HEK293 (cell line): ENCODE results near the gene DNMT3A.

ENCODE experiments used
- EGR2 ChIP-seq: fragments of 450-650 bp; formaldehyde crosslinking; IDR thresholded peaks from 2 replicates; pipeline ENCODE4 v1.5.1; 2016; ENCODE audit warnings: low read depth, missing biosample characterization, missing genetic modification characterization
- INSM2 ChIP-seq: fragments of 450-650 bp; formaldehyde crosslinking; IDR thresholded peaks from 2 replicates; pipeline ENCODE4 v1.5.1; 2016; ENCODE audit warnings: missing biosample characterization, missing genetic modification characterization
- KLF17 ChIP-seq: fragments of 450-650 bp; formaldehyde crosslinking; IDR thresholded peaks from 2 replicates; pipeline ENCODE4 v1.5.1; 2016; ENCODE audit warnings: missing biosample characterization, missing genetic modification characterization
- PATZ1 ChIP-seq: fragments of 450-650 bp; formaldehyde crosslinking; IDR thresholded peaks from 2 replicates; pipeline ENCODE4 v1.5.1; 2016; ENCODE audit warnings: missing biosample characterization, missing genetic modification characterization
- PRDM2 ChIP-seq: fragments of 450-650 bp; formaldehyde crosslinking; IDR thresholded peaks from 2 replicates; pipeline ENCODE4 v1.5.1; 2016; ENCODE audit warnings: missing biosample characterization, missing genetic modification characterization, borderline replicate concordance
- SP3 ChIP-seq: fragments of 450-650 bp; formaldehyde crosslinking; IDR thresholded peaks from 2 replicates; pipeline ENCODE4 v1.5.1; 2016; ENCODE audit warnings: missing biosample characterization, missing genetic modification characterization
- YY2 ChIP-seq: fragments of 450-650 bp; formaldehyde crosslinking; IDR thresholded peaks from 2 replicates; pipeline ENCODE4 v1.5.1; 2016; ENCODE audit warnings: missing biosample characterization, missing genetic modification characterization
- ZBTB10 ChIP-seq: fragments of 450-650 bp; formaldehyde crosslinking; IDR thresholded peaks from 2 replicates; pipeline ENCODE4 v1.5.1; 2016; ENCODE audit warnings: missing biosample characterization, missing genetic modification characterization
- ZIC2 ChIP-seq: fragments of 450-650 bp; formaldehyde crosslinking; IDR thresholded peaks from 2 replicates; pipeline ENCODE4 v1.5.1; 2016; ENCODE audit warnings: missing biosample characterization, missing genetic modification characterization
- ZNF155 ChIP-seq: fragments of 450-650 bp; formaldehyde crosslinking; IDR thresholded peaks from 2 replicates; pipeline ENCODE4 v1.5.1; 2016; ENCODE audit warnings: missing biosample characterization, missing genetic modification characterization
- ZNF335 ChIP-seq: fragments of 450-650 bp; formaldehyde crosslinking; conservative IDR thresholded peaks from 2 replicates; pipeline ENCODE4 v1.5.1; 2016; ENCODE audit warnings: missing biosample characterization, missing genetic modification characterization
- ZNF423 ChIP-seq: fragments of 450-650 bp; formaldehyde crosslinking; IDR thresholded peaks from 2 replicates; pipeline ENCODE4 v1.5.1; 2016; ENCODE audit warnings: missing biosample characterization, missing genetic modification characterization
- ZNF623 ChIP-seq: fragments of 450-650 bp; formaldehyde crosslinking; IDR thresholded peaks from 2 replicates; pipeline ENCODE4 v1.5.1; 2016; ENCODE audit warnings: missing biosample characterization, missing genetic modification characterization
- ZNF692 ChIP-seq: fragments of 450-650 bp; formaldehyde crosslinking; IDR thresholded peaks from 2 replicates; pipeline ENCODE4 v1.5.1; 2016; ENCODE audit warnings: missing biosample characterization, missing genetic modification characterization

The DNMT3A gene

GRCh38 chr2:25340181-25340921 is 1.4 kb downstream of the DNMT3A start (continued):
- no peak for TF ChIP-seq PRDM2
- TF ChIP-seq SP3 = peak; percentile 56
- TF ChIP-seq ZBTB10 (tag by site-specific recombination) = peak; percentile 54; the same call in 1 of the 2 replicates
- 0 out of 2 replicates have a peak, but pooled peaks have one; percentile 38 for TF ChIP-seq ZNF335 (tag by site-specific recombination)
- peak; percentile 80 for TF ChIP-seq ZIC2 (tag by site-specific recombination)
- no peak for TF ChIP-seq ZNF155 (tag by site-specific recombination)
- TF ChIP-seq YY2 (tag by site-specific recombination) = no peak
- TF ChIP-seq ZNF423 = peak; percentile 6; the same call in 1 of the 2 replicates
- TF ChIP-seq ZNF623 (tag by site-specific recombination) = peak; percentile 41
- TF ChIP-seq INSM2 (tag by site-specific recombination) = no peak
- no peak for TF ChIP-seq KLF17 (tag by site-specific recombination)
- TF ChIP-seq ZNF692 (tag by site-specific recombination) = 0 out of 2 replicates have a peak, but pooled peaks have one; percentile 18
- TF ChIP-seq EGR2 (tag by site-specific recombination) = peak; percentile 60
- TF ChIP-seq PATZ1 (tag by site-specific recombination) = peak; percentile 86
